Measurements from ENCODE around the gene NKIRAS1.
"Not testable (repeated sequence)": the region's sequence is repeated elsewhere in the genome, so short reads cannot be mapped to it uniquely, and the experiment has no call there.

The NKIRAS1 gene

DNA sequence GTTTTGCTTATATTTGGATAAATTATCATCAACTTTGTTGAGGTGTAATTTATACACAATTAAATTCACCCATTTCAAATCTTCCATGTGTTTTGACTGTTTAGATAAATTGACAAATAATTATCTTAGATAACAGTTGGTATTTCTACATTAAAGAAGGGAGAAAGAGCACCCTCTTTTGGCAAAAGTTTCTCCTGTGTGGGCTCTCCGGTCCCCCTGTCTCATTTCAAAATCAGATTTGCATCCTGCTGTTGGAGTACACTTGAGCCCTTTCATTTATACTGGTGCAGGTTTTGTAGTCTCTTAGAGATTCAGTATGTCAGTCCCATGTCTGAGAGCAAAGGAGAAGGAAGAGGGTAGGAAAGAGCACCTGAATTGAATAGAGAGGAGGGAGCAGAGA, 49.4 kb downstream of the NKIRAS1 start:
- no peak for DNase-seq

GRCh38 chr3:23865595-23866396, 51.0 kb downstream of the NKIRAS1 start:
- no peak for DNase-seq

DNA sequence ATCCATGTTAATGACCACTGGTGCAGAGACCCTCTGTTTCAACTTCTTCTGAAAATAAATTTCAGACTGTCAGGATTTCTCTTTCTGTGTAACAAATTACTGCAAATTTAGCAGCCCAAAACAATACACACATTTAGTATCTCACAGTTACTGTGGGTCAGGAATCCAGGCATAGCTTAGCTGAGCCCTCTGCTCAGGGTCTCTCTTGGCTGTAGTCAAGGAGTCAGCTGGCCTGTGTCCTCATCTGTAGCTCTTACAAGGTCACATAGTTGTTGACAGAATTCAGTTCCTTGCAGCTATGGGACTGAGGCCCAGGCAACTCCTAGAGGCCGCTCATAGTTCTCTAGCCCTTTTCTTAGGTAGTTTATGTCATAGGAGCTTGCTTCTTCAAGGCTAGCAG, 51.9 kb downstream of the NKIRAS1 start:
- DNase-seq, result no peak

DNA sequence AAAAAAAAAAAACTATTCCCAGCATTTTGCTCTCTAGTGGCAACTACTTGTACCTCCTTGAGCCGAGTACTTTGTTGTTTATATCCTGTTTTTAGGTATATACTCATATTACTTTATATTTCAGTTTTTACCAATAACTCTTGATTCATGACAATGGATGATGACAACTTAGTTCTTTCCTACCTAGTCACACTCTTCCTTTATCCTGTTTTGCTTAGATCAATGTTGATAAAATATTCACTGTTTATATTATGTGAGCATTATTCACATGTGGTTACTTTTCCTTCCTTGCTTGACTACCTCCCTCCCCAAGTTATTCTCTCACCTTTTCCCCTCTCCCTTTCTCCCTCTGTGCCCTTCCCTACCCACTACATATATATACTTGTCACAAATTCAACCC, 53.7 kb downstream of the NKIRAS1 start:
- DNase-seq, result no peak

- DNase-seq, result no peak
These were observed 55.1 kb downstream of the NKIRAS1 start for GRCh38 chr3:23861689-23862088.

DNA sequence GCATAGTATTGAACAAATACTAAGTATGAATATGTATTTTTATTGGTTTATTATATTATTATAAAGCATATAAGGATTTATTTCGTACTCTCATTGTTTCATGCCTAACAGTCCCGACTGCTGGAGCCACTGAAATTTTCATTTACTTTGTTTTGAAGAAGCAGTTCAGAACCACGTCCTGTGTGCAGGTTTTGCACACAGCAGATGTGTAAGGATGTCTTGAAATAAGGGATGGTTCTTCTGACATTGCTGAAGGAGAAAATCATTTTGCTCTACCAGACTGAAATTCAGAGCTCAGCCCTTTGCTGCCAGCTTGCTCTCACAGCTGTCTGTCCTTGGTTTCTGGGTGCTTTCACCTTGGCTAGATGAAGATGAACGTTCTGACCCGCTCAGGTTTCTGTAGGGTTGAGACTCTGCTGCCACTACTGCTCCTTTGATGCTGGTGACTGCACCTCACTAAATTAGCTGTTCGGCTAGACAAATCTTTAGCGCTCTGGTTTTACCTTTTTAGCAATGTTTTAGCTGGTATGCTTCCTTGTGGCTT, 56.9 kb downstream of the NKIRAS1 start:
- no peak for DNase-seq

GRCh38 chr3:23859012-23859743, 57.6 kb downstream of the NKIRAS1 start:
- DNase-seq, result no peak

DNA sequence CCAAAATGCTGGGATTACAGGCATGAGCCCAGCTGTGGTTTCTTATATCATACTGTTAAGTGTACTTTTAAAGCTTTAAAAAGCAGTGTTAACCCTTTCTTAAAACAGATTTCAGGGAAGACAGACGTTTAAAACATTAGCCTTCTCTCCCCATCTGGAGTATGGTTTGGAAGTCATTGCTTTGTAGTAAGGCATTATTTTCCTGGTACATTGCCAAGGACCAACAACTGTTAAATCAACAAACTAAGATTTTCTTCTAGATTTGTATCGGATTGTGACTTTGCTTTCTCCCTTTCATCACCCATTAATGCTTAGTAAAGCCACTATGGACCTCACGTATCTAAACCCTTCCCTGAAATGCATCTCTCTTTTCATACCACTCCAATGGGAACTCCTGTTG, 60.5 kb downstream of the NKIRAS1 start:
- DNase-seq, result no peak

- DNase-seq, result not testable (repeated sequence)
These were observed 67.3 kb downstream of the NKIRAS1 start for GRCh38 chr3:23849462-23849861.

GRCh38 chr3:23845326-23846216, 71.2 kb downstream of the NKIRAS1 start:
- no peak for DNase-seq

GRCh38 chr3:23843869-23844268, 72.9 kb downstream of the NKIRAS1 start:
- DNase-seq, result no peak
